Astrocyte of the spinal cord (primary cell): ENCODE results near the gene FASN.

Experiments used
- DNase-seq: peaks from one replicate; pipeline ENCODE4 v3.0.0; 2011; ENCODE audit warnings: low read depth, low spot score
- H3K4me3 ChIP-seq: 2 replicates; pipeline ENCODE4 v1.5.1; 2011; ENCODE audit warnings: low read depth, mild to moderate bottlenecking, low read length, moderate library complexity
- CTCF ChIP-seq: IDR thresholded peaks from 2 replicates; pipeline ENCODE4 v1.5.1; 2012; ENCODE audit warnings: low read depth, mild to moderate bottlenecking, low read length, inconsistent platforms
- in situ Hi-C: cut with HindIII; loops from 2 replicates; pipeline ENCODE4 v1.10.0; 2017; ENCODE audit warnings: low sequenced_read_pairs

FASN gene

GRCh38 chr17:82092995-82093751 is 4.9 kb downstream of the FASN start:
- in situ Hi-C loops = no loop called here
- H3K4me3 ChIP-seq = no peak overlapping the region
- DNase-seq = no peak
- TF ChIP-seq CTCF = no peak

- in situ Hi-C loops = no loop called here
- no peak for DNase-seq
- no peak overlapping the region for H3K4me3 ChIP-seq
- TF ChIP-seq CTCF = no peak
These were observed 5.4 kb downstream of the FASN start for GRCh38 chr17:82092628-82092994.

- H3K4me3 ChIP-seq = no peak overlapping the region
- no peak for TF ChIP-seq CTCF
- no peak for DNase-seq
- in situ Hi-C loops = no loop called here
These were observed 5.9 kb downstream of the FASN start for GRCh38 chr17:82092094-82092586.

GRCh38 chr17:82091264-82092066 is 6.6 kb downstream of the FASN start:
- no peak overlapping the region for H3K4me3 ChIP-seq
- no peak for DNase-seq
- TF ChIP-seq CTCF = no peak
- in situ Hi-C loops = no loop called here

GRCh38 chr17:82090549-82091263 is 7.3 kb downstream of the FASN start:
- no peak for TF ChIP-seq CTCF
- no peak for DNase-seq
- no peak overlapping the region for H3K4me3 ChIP-seq
- in situ Hi-C loops = no loop called here

- TF ChIP-seq CTCF = no peak
- in situ Hi-C loops = no loop called here
- DNase-seq = no peak
- no peak overlapping the region for H3K4me3 ChIP-seq
These were observed 8.1 kb downstream of the FASN start for GRCh38 chr17:82089723-82090548.
